ENCODE measurements around the gene OR6S1. TPM values are rescaled to one million over a fixed set of nuclear protein-coding genes. Genes with fewer than 3 reads are reported as not detected.

Gene OR6S1
- polyA plus RNA-seq, 1 of the 3 experiments (the other 2 are of a cell fraction) = not detected

DNA sequence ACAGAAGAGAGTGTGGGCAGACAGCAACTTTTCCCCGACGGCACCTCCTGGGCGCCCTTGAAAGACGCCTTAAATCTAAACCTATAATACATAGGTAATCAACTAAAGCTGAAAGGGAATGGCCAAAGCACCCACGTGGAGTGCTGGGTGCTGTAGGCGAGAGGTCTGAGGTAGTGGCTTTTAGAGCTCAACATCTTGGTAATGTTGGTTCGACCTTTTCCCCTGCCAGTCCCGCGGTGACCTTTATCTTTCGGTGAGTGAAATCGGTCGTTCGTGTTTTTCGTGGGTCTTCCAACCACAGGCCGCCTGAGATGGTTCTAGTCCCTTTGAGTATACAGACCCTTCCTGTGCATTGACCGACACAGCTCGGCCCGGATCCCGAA is 9.1 kb downstream of the OR6S1 start:
- TF ChIP-seq FOXJ3 (CRISPR knock-in tag; IDR thresholded peaks at IDR 0.05) (no peak), ELF1 (IDR thresholded peaks at IDR 0.05) (no peak), NRF1 (IDR thresholded peaks at IDR 0.05; ENCODE audit: low read depth, low read length) (no peak), MEF2A (IDR thresholded peaks at IDR 0.05; ENCODE audit: borderline replicate concordance, low read depth) (no peak), SMC3 (IDR thresholded peaks at IDR 0.05; ENCODE audit: low read depth, low read length) (no peak), CHD2 (IDR thresholded peaks at IDR 0.05; ENCODE audit: low read length, partially characterized antibody) (no peak), JUND (IDR thresholded peaks at IDR 0.05) (no peak)
- TF ChIP-seq, protein P1, sequence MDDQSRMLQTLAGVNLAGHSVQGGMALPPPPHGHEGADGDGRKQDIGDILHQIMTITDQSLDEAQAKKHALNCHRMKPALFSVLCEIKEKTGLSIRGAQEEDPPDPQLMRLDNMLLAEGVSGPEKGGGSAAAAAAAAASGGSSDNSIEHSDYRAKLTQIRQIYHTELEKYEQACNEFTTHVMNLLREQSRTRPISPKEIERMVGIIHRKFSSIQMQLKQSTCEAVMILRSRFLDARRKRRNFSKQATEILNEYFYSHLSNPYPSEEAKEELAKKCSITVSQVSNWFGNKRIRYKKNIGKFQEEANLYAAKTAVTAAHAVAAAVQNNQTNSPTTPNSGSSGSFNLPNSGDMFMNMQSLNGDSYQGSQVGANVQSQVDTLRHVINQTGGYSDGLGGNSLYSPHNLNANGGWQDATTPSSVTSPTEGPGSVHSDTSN (IDR thresholded peaks at IDR 0.05) = no peak
- TF ChIP-seq, protein P2, sequence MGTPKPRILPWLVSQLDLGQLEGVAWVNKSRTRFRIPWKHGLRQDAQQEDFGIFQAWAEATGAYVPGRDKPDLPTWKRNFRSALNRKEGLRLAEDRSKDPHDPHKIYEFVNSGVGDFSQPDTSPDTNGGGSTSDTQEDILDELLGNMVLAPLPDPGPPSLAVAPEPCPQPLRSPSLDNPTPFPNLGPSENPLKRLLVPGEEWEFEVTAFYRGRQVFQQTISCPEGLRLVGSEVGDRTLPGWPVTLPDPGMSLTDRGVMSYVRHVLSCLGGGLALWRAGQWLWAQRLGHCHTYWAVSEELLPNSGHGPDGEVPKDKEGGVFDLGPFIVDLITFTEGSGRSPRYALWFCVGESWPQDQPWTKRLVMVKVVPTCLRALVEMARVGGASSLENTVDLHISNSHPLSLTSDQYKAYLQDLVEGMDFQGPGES (IDR thresholded peaks at IDR 0.05; ENCODE audit: low read depth, low read length) = no peak
- TF ChIP-seq, protein P3, sequence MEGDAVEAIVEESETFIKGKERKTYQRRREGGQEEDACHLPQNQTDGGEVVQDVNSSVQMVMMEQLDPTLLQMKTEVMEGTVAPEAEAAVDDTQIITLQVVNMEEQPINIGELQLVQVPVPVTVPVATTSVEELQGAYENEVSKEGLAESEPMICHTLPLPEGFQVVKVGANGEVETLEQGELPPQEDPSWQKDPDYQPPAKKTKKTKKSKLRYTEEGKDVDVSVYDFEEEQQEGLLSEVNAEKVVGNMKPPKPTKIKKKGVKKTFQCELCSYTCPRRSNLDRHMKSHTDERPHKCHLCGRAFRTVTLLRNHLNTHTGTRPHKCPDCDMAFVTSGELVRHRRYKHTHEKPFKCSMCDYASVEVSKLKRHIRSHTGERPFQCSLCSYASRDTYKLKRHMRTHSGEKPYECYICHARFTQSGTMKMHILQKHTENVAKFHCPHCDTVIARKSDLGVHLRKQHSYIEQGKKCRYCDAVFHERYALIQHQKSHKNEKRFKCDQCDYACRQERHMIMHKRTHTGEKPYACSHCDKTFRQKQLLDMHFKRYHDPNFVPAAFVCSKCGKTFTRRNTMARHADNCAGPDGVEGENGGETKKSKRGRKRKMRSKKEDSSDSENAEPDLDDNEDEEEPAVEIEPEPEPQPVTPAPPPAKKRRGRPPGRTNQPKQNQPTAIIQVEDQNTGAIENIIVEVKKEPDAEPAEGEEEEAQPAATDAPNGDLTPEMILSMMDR (IDR thresholded peaks at IDR 0.05) = no peak
- Histone ChIP-seq H3K27me3 (ENCODE audit: insufficient read depth) (peaks cover 34% of the 10 kb centered on the region; the same call in 1 of the 2 replicates), H2AFZ (ENCODE audit: low read depth) (no peak overlapping the region), H3K9me2 (no peaks in the 10 kb centered on the region), H3K79me2 (ENCODE audit: insufficient read depth) (no peaks in the 10 kb centered on the region), H3K9me3 (no peaks in the 10 kb centered on the region), H3F3A (replicated peaks; ENCODE audit: insufficient read depth) (peaks cover 19% of the 10 kb centered on the region), H3K4me3 (ENCODE audit: low read depth in 2 of 2, low read length in 1 of 2) (peak overlapping the region; percentile 51 to 62), H4K20me1 (ENCODE audit: insufficient read depth) (peaks cover 7% of the 10 kb centered on the region), H3K4me2 (peak overlapping the region; percentile 93), H3K27ac (ENCODE audit: low read depth in 2 of 2, low read length in 1 of 2) (no peak overlapping the region), H3K9ac (no peak overlapping the region), H3K4me1 (ENCODE audit: control insufficient read depth in 1 of 2, insufficient read depth in 2 of 2, low read depth in 1 of 2, low read length in 1 of 2) (peaks cover 0 to 19% of the 10 kb centered on the region in 2 experiments; a peak in 2 of 4 replicates), H3K36me3 (replicated peaks in 1 of 2; ENCODE audit: control insufficient read depth in 1 of 2, insufficient read depth in 2 of 2, low read length in 1 of 2) (no peaks in the 10 kb centered on the region)
- no peak for DNase-seq
- WGBS (ENCODE audit: low lambda C conversion rate) = 4% methylated on average over 19 of the region's 19 CpGs
- ChIA-PET POLR2A (no interaction called here), CTCF (interaction anchor here (1.5 kb wide), 1 partner anchor 23 kb away, joined by 8 read pairs; no protein-coding TSS in a partner anchor)

DNA sequence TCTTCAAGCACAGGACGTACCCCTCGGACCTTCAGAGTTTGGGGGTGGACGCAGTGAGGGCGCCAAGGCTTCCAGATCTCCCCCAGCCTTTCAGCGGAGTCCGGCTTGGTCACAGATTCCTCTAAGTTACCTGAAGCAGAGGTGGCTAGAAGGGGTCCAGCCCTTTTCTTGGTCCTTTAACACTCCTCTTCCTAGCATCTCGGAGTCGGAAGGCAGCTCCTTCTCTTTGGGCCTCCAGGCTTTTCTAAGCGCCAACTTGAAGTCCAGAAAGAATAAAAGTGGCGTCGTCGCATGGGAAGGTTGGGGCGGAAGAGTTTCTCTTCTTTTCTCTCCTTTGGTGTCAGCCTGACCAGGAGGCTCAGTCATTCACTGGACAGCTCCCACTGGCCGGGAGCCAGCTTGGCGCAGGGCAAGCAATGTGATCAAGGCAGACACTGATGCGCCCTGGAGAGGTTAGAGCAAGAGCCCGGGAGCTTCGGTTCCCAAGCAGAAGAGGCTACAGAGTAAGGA is 9.6 kb downstream of the OR6S1 start:
- Histone ChIP-seq H3K36me3 (replicated peaks in 1 of 2; ENCODE audit: control insufficient read depth in 1 of 2, insufficient read depth in 2 of 2, low read length in 1 of 2) (no peaks in the 10 kb centered on the region), H3K4me2 (peak overlapping the region; percentile 93), H3K9ac (no peak overlapping the region), H4K20me1 (ENCODE audit: insufficient read depth) (peaks cover 7% of the 10 kb centered on the region), H3F3A (replicated peaks; ENCODE audit: insufficient read depth) (peaks cover 20% of the 10 kb centered on the region), H3K27me3 (ENCODE audit: insufficient read depth) (peaks cover 30% of the 10 kb centered on the region; the same call in 1 of the 2 replicates), H3K9me3 (no peaks in the 10 kb centered on the region), H3K79me2 (ENCODE audit: insufficient read depth) (no peaks in the 10 kb centered on the region), H2AFZ (ENCODE audit: low read depth) (peak overlapping the region; percentile 77; the same call in 1 of the 2 replicates), H3K9me2 (no peaks in the 10 kb centered on the region), H3K27ac (ENCODE audit: low read depth in 2 of 2, low read length in 1 of 2) (no peak overlapping the region), H3K4me1 (ENCODE audit: control insufficient read depth in 1 of 2, insufficient read depth in 2 of 2, low read depth in 1 of 2, low read length in 1 of 2) (peaks cover 0 to 19% of the 10 kb centered on the region in 2 experiments; a peak in 2 of 4 replicates), H3K4me3 (ENCODE audit: low read depth in 2 of 2, low read length in 1 of 2) (peak overlapping the region; percentile 51 to 66)
- ChIA-PET CTCF (interaction anchor here (1.5 kb wide), 1 partner anchor 23 kb away, joined by 8 read pairs; no protein-coding TSS in a partner anchor), POLR2A (no interaction called here)
- 0% methylated on average over 16 of the region's 18 CpGs for WGBS (ENCODE audit: low lambda C conversion rate)
- TF ChIP-seq, protein P4, sequence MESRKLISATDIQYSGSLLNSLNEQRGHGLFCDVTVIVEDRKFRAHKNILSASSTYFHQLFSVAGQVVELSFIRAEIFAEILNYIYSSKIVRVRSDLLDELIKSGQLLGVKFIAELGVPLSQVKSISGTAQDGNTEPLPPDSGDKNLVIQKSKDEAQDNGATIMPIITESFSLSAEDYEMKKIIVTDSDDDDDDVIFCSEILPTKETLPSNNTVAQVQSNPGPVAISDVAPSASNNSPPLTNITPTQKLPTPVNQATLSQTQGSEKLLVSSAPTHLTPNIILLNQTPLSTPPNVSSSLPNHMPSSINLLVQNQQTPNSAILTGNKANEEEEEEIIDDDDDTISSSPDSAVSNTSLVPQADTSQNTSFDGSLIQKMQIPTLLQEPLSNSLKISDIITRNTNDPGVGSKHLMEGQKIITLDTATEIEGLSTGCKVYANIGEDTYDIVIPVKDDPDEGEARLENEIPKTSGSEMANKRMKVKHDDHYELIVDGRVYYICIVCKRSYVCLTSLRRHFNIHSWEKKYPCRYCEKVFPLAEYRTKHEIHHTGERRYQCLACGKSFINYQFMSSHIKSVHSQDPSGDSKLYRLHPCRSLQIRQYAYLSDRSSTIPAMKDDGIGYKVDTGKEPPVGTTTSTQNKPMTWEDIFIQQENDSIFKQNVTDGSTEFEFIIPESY (IDR thresholded peaks at IDR 0.05; ENCODE audit: borderline replicate concordance, low read depth) = no peak
- TF ChIP-seq NFIC (IDR thresholded peaks at IDR 0.05; ENCODE audit: borderline replicate concordance) = peak; percentile 73
- TF ChIP-seq, protein P5, sequence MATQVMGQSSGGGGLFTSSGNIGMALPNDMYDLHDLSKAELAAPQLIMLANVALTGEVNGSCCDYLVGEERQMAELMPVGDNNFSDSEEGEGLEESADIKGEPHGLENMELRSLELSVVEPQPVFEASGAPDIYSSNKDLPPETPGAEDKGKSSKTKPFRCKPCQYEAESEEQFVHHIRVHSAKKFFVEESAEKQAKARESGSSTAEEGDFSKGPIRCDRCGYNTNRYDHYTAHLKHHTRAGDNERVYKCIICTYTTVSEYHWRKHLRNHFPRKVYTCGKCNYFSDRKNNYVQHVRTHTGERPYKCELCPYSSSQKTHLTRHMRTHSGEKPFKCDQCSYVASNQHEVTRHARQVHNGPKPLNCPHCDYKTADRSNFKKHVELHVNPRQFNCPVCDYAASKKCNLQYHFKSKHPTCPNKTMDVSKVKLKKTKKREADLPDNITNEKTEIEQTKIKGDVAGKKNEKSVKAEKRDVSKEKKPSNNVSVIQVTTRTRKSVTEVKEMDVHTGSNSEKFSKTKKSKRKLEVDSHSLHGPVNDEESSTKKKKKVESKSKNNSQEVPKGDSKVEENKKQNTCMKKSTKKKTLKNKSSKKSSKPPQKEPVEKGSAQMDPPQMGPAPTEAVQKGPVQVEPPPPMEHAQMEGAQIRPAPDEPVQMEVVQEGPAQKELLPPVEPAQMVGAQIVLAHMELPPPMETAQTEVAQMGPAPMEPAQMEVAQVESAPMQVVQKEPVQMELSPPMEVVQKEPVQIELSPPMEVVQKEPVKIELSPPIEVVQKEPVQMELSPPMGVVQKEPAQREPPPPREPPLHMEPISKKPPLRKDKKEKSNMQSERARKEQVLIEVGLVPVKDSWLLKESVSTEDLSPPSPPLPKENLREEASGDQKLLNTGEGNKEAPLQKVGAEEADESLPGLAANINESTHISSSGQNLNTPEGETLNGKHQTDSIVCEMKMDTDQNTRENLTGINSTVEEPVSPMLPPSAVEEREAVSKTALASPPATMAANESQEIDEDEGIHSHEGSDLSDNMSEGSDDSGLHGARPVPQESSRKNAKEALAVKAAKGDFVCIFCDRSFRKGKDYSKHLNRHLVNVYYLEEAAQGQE (IDR thresholded peaks at IDR 0.05; ENCODE audit: low read depth, low read length) = peak; percentile 94
- DNase-seq = peak; percentile 34
